A549 (cell line): ENCODE data around the gene HOXA13. TPM values are rescaled to one million over a fixed set of nuclear protein-coding genes. Genes with fewer than 3 reads are reported as not detected.

Source experiments
- ATAC-seq, 2 experiments: fragments of 200-7000 bp in 1 of 2; fragments of >200 bp in 1 of 2; cut with Nextera tagmentation in 1 of 2; cut with Tn5 transposase in 1 of 2; 3 replicates each; pipeline versions ENCODE4 v1.8.0 to v1.9.1; 2018 to 2020; ENCODE audit warnings: mild to moderate bottlenecking in 1 of 2, moderate library complexity in 1 of 2
- CTCF ChIA-PET: fragments of 300-600 bp; sonication (Branson Sonifier 250); formaldehyde crosslinking; extraction: SDS; loops from one replicate; lab custom pipeline; 2021; ENCODE audit warnings: antibody characterized with exemption, inconsistent platforms; lab: Yijun Ruan, JAX
- POLR2A ChIA-PET: fragments of 350-600 bp; formaldehyde crosslinking; extraction: SDS; loops from one replicate; lab custom pipeline; 2021; ENCODE audit warnings: antibody characterized with exemption, inconsistent platforms; lab: Yijun Ruan, JAX
- DNase-seq, 2 experiments: peaks; one replicate each; pipeline versions ENCODE4 v3.0.0 to v3.0.0-alpha.2; 2011 to 2016; ENCODE audit warnings: low read depth in 1 of 2, low spot score in 1 of 2
- FAIRE-seq: peaks from 2 replicates; lab custom pipeline; 2011; peaks lifted over from hg19 to GRCh38; lab: Jason Lieb, UNC
- H3K27ac ChIP-seq, 2 experiments: fragments of >200 bp; sonication (Bioruptor Twin); formaldehyde crosslinking; 3 replicates each; pipeline ENCODE4 v1.5.1; 2016 to 2017
- H3K4me1 ChIP-seq: fragments of >200 bp; sonication (Bioruptor Twin); formaldehyde crosslinking; 3 replicates; pipeline ENCODE4 v1.6.1; 2016
- H3K4me2 ChIP-seq: fragments of >200 bp; sonication (Bioruptor Twin); formaldehyde crosslinking; 3 replicates; pipeline ENCODE4 v1.6.1; 2016
- H3K4me3 ChIP-seq: fragments of >200 bp; sonication (Bioruptor Twin); formaldehyde crosslinking; 3 replicates; pipeline ENCODE4 v1.5.1; 2016
- H3K9me3 ChIP-seq: fragments of >200 bp; sonication (Bioruptor Twin); formaldehyde crosslinking; 3 replicates; pipeline ENCODE4 v1.6.1; 2016
- BHLHE40 ChIP-seq: IDR thresholded peaks from 2 replicates; pipeline ENCODE4 v1.6.1; 2012; ENCODE audit warnings: low read depth, low read length, inconsistent platforms
- CEBPB ChIP-seq, 2 experiments: fragments of >200 bp in 1 of 2; sonication (Bioruptor Twin) in 1 of 2; formaldehyde crosslinking in 1 of 2; IDR thresholded peaks; 2 replicates each; pipeline ENCODE4 v1.6.1; 2012 to 2016
- CHD4 ChIP-seq: fragments of 200-600 bp; sonication (generic); IDR thresholded peaks from 2 replicates; pipeline ENCODE4 v1.6.1; 2016; ENCODE audit warnings: antibody characterized with exemption, mild to moderate bottlenecking, borderline replicate concordance
- ESRRA ChIP-seq: fragments of 150-350 bp; IDR thresholded peaks from 2 replicates; pipeline ENCODE4 v1.6.1; 2014; ENCODE audit warnings: mild to moderate bottlenecking, low read length, borderline replicate concordance
- FOSB ChIP-seq: fragments of 250-450 bp; sonication (Bioruptor Pico); IDR thresholded peaks from 2 replicates; pipeline ENCODE4 v1.5.0; 2020; ENCODE audit warnings: mild to moderate bottlenecking, moderate library complexity
- FOXS1 ChIP-seq: fragments of 250-450 bp; sonication (Bioruptor Pico); IDR thresholded peaks from 2 replicates; pipeline ENCODE4 v1.5.0; 2020; ENCODE audit warnings: mild to moderate bottlenecking, moderate library complexity
- HEYL ChIP-seq: fragments of 250-450 bp; sonication (Bioruptor Pico); IDR thresholded peaks from 2 replicates; pipeline ENCODE4 v1.8.0; 2021; ENCODE audit warnings: mild to moderate bottlenecking, moderate library complexity
- JUNB ChIP-seq: fragments of >200 bp; sonication (Bioruptor Twin); formaldehyde crosslinking; IDR thresholded peaks from 2 replicates; pipeline ENCODE4 v1.6.1; 2016
- KDM1A ChIP-seq: fragments of 200-600 bp; sonication (generic); IDR thresholded peaks from 2 replicates; pipeline ENCODE4 v1.6.1; 2016; ENCODE audit warnings: low read depth, mild to moderate bottlenecking
- KDM5A ChIP-seq: fragments of 200-600 bp; sonication (generic); IDR thresholded peaks from 2 replicates; pipeline ENCODE4 v1.6.1; 2016; ENCODE audit warnings: antibody characterized with exemption, mild to moderate bottlenecking
- MAFK ChIP-seq: fragments of 450-650 bp; IDR thresholded peaks from 2 replicates; pipeline ENCODE4 v1.6.1; 2014; ENCODE audit not compliant: partially characterized antibody
- NPAS2 ChIP-seq: fragments of 250-450 bp; sonication (Bioruptor Pico); IDR thresholded peaks from 2 replicates; pipeline ENCODE4 v1.8.0; 2022; ENCODE audit warnings: mild to moderate bottlenecking, moderate library complexity, borderline replicate concordance
- POLR2AphosphoS2 ChIP-seq: conservative IDR thresholded peaks from 2 replicates; pipeline ENCODE4 v1.6.1; 2012; ENCODE audit warnings: low read length, improper control_type of control experiment, inconsistent platforms
- RAD21 ChIP-seq, 2 experiments: fragments of >200 bp in 1 of 2; sonication (Bioruptor Twin) in 1 of 2; formaldehyde crosslinking in 1 of 2; IDR thresholded peaks in 1 of 2; conservative IDR thresholded peaks in 1 of 2; 2 replicates in 1 of 2; 3 replicates in 1 of 2; pipeline ENCODE4 v1.6.1; 2012 to 2018; ENCODE audit warnings: inconsistent platforms in 1 of 2
- RFX5 ChIP-seq: fragments of 450-650 bp; IDR thresholded peaks from 2 replicates; pipeline ENCODE4 v1.7.1; 2014; ENCODE audit warnings: antibody characterized with exemption, mild to moderate bottlenecking, moderate library complexity
- TFCP2L1 ChIP-seq: fragments of 250-450 bp; sonication (Bioruptor Pico); IDR thresholded peaks from 2 replicates; pipeline ENCODE4 v1.5.0; 2021; ENCODE audit warnings: mild to moderate bottlenecking
- ZC3H11A ChIP-seq: fragments of 450-650 bp; IDR thresholded peaks from 2 replicates; pipeline ENCODE4 v1.6.1; 2014; ENCODE audit warnings: antibody characterized with exemption, mild to moderate bottlenecking
- WGBS: methylation state at CpG from one replicate; pipeline ENCODE4 v1.1.6; 2017; ENCODE audit errors: missing lambda C conversion rate; 5-methylcytosine and 5-hydroxymethylcytosine counted together
- polyA plus RNA-seq, 4 experiments: library from polyadenylated mRNA; depleted of rRNA in 3 of 4; stranded (reverse); fragments of >200 nt; fragmentation: RNase III in 1 of 4; extraction: RNeasy Plus Mini Kit Qiagen cat#74134 plus additional on column Dnase treatment in 1 of 4; gene quantifications; 2 replicates in 3 of 4; 3 replicates in 1 of 4; pipeline ENCODE4 v1.2.3, GENCODE V29; 2011 to 2017
- TF ChIP-seq, protein P1 (sequence below): fragments of >200 bp; sonication (Bioruptor Twin); formaldehyde crosslinking; IDR thresholded peaks from 3 replicates; pipeline ENCODE4 v1.6.1; 2016
- TF ChIP-seq, protein P2 (sequence below): fragments of 450-650 bp; IDR thresholded peaks from 2 replicates; pipeline ENCODE4 v1.6.1; 2014; ENCODE audit warnings: antibody characterized with exemption
- TF ChIP-seq, protein P3 (sequence below): IDR thresholded peaks from 2 replicates; pipeline ENCODE4 v1.6.1; 2012; ENCODE audit warnings: low read depth, borderline replicate concordance

HOXA13 gene
- polyA plus RNA-seq, 2 of the 4 experiments (the other 2 are of a cell fraction) = 2.2 to 2.7 TPM

DNA sequence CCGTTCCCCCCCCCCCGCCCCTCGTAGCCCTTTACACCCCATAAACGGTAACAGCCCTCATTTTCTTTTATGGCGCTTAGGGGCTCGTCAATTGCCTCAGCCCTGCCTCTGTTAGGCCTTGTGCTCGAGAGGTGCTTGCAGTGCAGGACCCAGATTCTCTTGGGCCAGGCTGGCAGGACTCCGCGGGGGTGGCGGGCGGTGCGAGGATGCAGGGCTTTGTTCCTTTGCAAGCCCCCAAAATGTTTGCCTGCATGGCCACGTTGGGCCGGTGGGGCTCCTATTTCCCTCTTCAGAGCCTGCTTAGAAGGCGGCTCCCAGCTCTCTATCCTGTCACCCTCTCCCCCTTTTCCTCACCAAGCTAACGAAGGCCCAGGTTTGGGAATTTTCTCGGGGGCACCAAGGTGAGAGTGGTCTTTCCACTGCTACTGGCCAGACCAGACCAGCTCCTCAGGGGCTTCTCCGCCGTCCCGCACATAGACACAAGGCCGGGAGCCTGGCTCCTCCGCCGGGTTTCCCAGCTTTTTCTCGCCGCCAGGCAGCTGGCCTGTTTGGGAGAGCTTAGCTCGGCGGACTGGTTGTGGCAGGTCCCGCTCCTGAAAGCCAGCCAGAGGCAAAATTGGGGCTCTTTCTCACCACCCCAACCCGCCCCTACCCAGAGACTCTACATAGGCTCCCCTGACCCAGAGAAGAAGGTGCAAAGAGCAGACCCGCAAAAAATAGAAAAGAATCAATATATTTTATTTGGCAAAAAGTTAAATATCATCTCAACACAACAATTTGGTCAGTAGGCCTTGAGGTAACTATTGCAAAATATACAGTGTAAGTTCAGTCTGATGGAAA, 38.0 kb downstream of the HOXA13 start:
- POLR2A ChIA-PET = no interaction called here

DNA sequence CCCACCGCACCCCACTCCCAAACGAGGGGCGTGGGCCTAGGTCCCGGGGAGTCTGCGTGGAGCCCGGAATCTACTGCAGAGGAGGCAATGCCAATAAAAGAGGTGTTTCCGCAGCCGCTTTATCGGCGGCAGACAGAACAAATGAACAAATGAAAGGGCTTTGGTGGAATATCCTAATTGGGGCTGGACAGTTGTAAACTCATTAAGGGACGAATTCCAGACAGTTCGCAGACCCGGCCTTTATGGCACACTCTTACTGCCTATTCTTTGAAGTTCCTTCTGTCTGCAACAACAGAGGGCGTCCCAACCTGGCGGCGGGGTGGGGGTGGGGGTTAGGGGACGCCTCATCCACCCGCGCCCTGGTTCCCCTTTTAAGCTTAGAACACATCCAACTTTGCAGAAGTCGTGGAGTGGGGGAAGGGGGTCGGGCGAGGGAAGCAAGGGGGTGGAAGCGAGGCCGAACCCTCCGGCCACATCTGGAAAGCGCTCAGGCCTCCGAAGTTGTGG, 38.6 kb downstream of the HOXA13 start:
- peak overlapping the region; percentile 65 for H3K4me3 ChIP-seq
- 0 out of 3 replicates have a peak, but pooled peaks cover 3% of the 10 kb centered on the region for H3K4me1 ChIP-seq
- ATAC-seq (no peak), DNase-seq (no peak), FAIRE-seq (no peak)
- 32% methylated on average over 23 of the region's 27 CpGs for WGBS
- H3K9me3 ChIP-seq = no peaks in the 10 kb centered on the region
- CTCF ChIA-PET = interaction anchor here (0.6 to 7.0 kb wide), 57 partner anchors 9 to 1305 kb away, joined by 3 to 160 read pairs (median 4); partner anchors contain the start of genes HOXA10, HOXA3, HOXA5 and HOXA6
- H3K27ac ChIP-seq = peak overlapping the region; percentile 86; a peak in 5 of 6 replicates
- POLR2A ChIA-PET = interaction anchor here (0.6 to 1.3 kb wide), 4 partner anchors 11 to 963 kb away, joined by 3 to 14 read pairs (median 4); no protein-coding TSS in a partner anchor
- TF ChIP-seq BHLHE40 (no peak), CHD4 (no peak), MAFK (no peak), HEYL (CRISPR knock-in tag) (no peak), KDM5A (no peak), POLR2AphosphoS2 (no peak), RFX5 (no peak), JUNB (no peak), ZC3H11A (no peak), RAD21 (conservative IDR thresholded peaks at IDR 0.05 in 1 of 2, IDR thresholded peaks at IDR 0.05 in 1 of 2) (no peak), CEBPB (IDR thresholded peaks at IDR 0.05) (no peak), FOSB (CRISPR knock-in tag) (no peak), ESRRA (no peak)
- TF ChIP-seq, protein P1, sequence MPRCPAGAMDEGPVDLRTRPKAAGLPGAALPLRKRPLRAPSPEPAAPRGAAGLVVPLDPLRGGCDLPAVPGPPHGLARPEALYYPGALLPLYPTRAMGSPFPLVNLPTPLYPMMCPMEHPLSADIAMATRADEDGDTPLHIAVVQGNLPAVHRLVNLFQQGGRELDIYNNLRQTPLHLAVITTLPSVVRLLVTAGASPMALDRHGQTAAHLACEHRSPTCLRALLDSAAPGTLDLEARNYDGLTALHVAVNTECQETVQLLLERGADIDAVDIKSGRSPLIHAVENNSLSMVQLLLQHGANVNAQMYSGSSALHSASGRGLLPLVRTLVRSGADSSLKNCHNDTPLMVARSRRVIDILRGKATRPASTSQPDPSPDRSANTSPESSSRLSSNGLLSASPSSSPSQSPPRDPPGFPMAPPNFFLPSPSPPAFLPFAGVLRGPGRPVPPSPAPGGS = no peak
- TF ChIP-seq, protein P2, sequence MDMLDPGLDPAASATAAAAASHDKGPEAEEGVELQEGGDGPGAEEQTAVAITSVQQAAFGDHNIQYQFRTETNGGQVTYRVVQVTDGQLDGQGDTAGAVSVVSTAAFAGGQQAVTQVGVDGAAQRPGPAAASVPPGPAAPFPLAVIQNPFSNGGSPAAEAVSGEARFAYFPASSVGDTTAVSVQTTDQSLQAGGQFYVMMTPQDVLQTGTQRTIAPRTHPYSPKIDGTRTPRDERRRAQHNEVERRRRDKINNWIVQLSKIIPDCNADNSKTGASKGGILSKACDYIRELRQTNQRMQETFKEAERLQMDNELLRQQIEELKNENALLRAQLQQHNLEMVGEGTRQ = no peak
- peak overlapping the region; percentile 96 for H3K4me2 ChIP-seq

More for the DNA sequence above, 38.0 kb downstream of the HOXA13 start:
- ATAC-seq = no peak
- TF ChIP-seq, protein P1 = no peak
- no peak for TF ChIP-seq TFCP2L1 (CRISPR knock-in tag)
- TF ChIP-seq KDM1A = no peak
- no peak for TF ChIP-seq NPAS2 (CRISPR knock-in tag)
- no peak for TF ChIP-seq FOXS1 (CRISPR knock-in tag)
- TF ChIP-seq, protein P3, sequence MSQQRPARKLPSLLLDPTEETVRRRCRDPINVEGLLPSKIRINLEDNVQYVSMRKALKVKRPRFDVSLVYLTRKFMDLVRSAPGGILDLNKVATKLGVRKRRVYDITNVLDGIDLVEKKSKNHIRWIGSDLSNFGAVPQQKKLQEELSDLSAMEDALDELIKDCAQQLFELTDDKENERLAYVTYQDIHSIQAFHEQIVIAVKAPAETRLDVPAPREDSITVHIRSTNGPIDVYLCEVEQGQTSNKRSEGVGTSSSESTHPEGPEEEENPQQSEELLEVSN = no peak
- TF ChIP-seq RFX5 = no peak
- no peak for FAIRE-seq
- H3K27ac ChIP-seq = no peak overlapping the region
- DNase-seq = no peak
- no peaks in the 10 kb centered on the region for H3K9me3 ChIP-seq
- WGBS = 81% methylated on average over 25 of the region's 30 CpGs
- H3K4me3 ChIP-seq = no peak overlapping the region
- 0 out of 3 replicates have a peak, but pooled peaks cover 3% of the 10 kb centered on the region for H3K4me1 ChIP-seq
- no peak overlapping the region; the same call in 2 of the 3 replicates for H3K4me2 ChIP-seq
- CTCF ChIA-PET = interaction anchor here (0.7 to 7.0 kb wide), 25 partner anchors 9 to 1269 kb away, joined by 3 to 160 read pairs (median 6); partner anchors contain the start of genes HOXA10, HOXA3, HOXA5 and HOXA6
